H1 (cell line): ENCODE measurements around the gene FOXL3.

ENCODE experiments used
- EP300 ChIP-seq, 2 experiments: IDR thresholded peaks; 1 replicate in 1 of 2; 2 replicates in 1 of 2; pipeline ENCODE4 v1.6.1; 2011 to 2012; ENCODE audit warnings: low read depth in 2 of 2, low read length in 2 of 2, mild to moderate bottlenecking in 2 of 2, borderline replicate concordance in 1 of 2, inconsistent platforms in 1 of 2, moderate library complexity in 1 of 2
- EZH2 ChIP-seq: fragments of 200-600 bp; sonication (generic); IDR thresholded peaks from 2 replicates; pipeline ENCODE4 v1.7.1; 2012; ENCODE audit warnings: low read depth, mild to moderate bottlenecking, moderate library complexity, low read length, inconsistent platforms; ENCODE audit not compliant: severe bottlenecking
- MAFK ChIP-seq: IDR thresholded peaks from 2 replicates; pipeline ENCODE4 v1.6.1; 2012; ENCODE audit warnings: low read depth, mild to moderate bottlenecking, improper control_type of control experiment, low read length
- POLR2A ChIP-seq, 2 experiments: IDR thresholded peaks; 1 replicate in 1 of 2; 2 replicates in 1 of 2; pipeline ENCODE4 v1.6.1; 2011; ENCODE audit warnings: low read depth in 2 of 2, low read length in 2 of 2, mild to moderate bottlenecking in 2 of 2; ENCODE audit errors: control extremely low read depth in 1 of 2
- RAD21 ChIP-seq, 2 experiments: IDR thresholded peaks in 1 of 2; conservative IDR thresholded peaks in 1 of 2; 2 replicates each; pipeline ENCODE4 v1.6.1; 2011; ENCODE audit warnings: low read depth in 2 of 2, low read length in 2 of 2, improper control_type of control experiment in 1 of 2, inconsistent platforms in 1 of 2, mild to moderate bottlenecking in 1 of 2, moderate library complexity in 1 of 2
- SIN3A ChIP-seq, 2 experiments: IDR thresholded peaks in 1 of 2; conservative IDR thresholded peaks in 1 of 2; 2 replicates each; pipeline ENCODE4 v1.6.1; 2011 to 2012; ENCODE audit warnings: low read length in 2 of 2, improper control_type of control experiment in 1 of 2, low read depth in 1 of 2, mild to moderate bottlenecking in 1 of 2
- SP2 ChIP-seq: IDR thresholded peaks from 2 replicates; pipeline ENCODE4 v1.6.1; 2012; ENCODE audit warnings: mild to moderate bottlenecking, low read length, inconsistent platforms
- TF ChIP-seq, protein P1 (sequence below), 3 experiments: IDR thresholded peaks; 1 replicate in 2 of 3; 2 replicates in 1 of 3; pipeline versions ENCODE4 v1.5.1 to v1.6.1; 2011; ENCODE audit warnings: low read length in 3 of 3, mild to moderate bottlenecking in 3 of 3, inconsistent platforms in 2 of 3, low read depth in 1 of 3, moderate library complexity in 1 of 3; ENCODE audit not compliant: insufficient read depth in 1 of 3; ENCODE audit errors: control extremely low read depth in 1 of 3

DNA sequence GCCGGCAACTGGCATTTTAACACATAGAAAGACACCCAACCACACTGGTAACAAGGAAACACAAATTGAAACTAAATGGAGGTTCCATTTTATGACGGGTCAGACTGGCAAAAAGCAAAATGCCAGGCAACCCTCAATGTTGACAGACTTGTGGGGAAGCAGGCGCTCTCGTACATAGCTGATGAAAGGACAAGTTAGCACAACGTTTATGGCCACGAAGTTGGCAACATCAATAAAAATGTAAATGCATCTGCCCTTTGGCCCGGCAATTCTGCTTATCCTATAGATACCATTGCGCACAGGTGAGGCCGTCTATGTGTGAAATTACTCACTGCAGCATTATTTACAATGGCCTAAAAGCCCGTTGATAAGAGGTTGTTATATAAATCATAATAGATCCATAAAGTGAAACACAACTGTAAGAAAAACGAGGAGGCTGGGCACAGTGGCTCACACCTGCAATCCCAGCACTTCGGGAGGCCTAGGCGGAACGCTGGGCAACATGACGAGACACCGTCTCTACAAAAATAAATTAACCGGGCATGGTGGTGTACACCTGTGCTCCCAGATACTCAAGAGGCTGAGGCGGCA, 39.8 kb downstream of the FOXL3 start:
- TF ChIP-seq SIN3A (conservative IDR thresholded peaks at IDR 0.05 in 1 of 2, IDR thresholded peaks at IDR 0.05 in 1 of 2; ENCODE audit: low read depth in 1 of 2, low read length in 2 of 2) = no peak
- TF ChIP-seq, protein P1, sequence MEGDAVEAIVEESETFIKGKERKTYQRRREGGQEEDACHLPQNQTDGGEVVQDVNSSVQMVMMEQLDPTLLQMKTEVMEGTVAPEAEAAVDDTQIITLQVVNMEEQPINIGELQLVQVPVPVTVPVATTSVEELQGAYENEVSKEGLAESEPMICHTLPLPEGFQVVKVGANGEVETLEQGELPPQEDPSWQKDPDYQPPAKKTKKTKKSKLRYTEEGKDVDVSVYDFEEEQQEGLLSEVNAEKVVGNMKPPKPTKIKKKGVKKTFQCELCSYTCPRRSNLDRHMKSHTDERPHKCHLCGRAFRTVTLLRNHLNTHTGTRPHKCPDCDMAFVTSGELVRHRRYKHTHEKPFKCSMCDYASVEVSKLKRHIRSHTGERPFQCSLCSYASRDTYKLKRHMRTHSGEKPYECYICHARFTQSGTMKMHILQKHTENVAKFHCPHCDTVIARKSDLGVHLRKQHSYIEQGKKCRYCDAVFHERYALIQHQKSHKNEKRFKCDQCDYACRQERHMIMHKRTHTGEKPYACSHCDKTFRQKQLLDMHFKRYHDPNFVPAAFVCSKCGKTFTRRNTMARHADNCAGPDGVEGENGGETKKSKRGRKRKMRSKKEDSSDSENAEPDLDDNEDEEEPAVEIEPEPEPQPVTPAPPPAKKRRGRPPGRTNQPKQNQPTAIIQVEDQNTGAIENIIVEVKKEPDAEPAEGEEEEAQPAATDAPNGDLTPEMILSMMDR (IDR thresholded peaks at IDR 0.05; ENCODE audit: control extremely low read depth in 1 of 3, insufficient read depth in 1 of 3, low read depth in 1 of 3, low read length in 3 of 3) = no peak
- TF ChIP-seq EP300 (IDR thresholded peaks at IDR 0.05; ENCODE audit: borderline replicate concordance in 1 of 2, low read depth in 2 of 2, low read length in 2 of 2) = no peak
- no peak for TF ChIP-seq EZH2
- TF ChIP-seq RAD21 (IDR thresholded peaks at IDR 0.05 in 1 of 2, conservative IDR thresholded peaks at IDR 0.05 in 1 of 2; ENCODE audit: low read depth in 2 of 2, low read length in 2 of 2) = no peak
- no peak for TF ChIP-seq SP2
- TF ChIP-seq MAFK = no peak
- TF ChIP-seq POLR2A (IDR thresholded peaks at IDR 0.05; ENCODE audit: control extremely low read depth in 1 of 2, low read depth in 2 of 2, low read length in 2 of 2) = no peak
